ENCODE results near the gene LYL1. TPM values are rescaled to one million over a fixed set of nuclear protein-coding genes. Genes with fewer than 3 reads are reported as not detected.

The LYL1 gene
- total and polyA plus RNA-seq, 2 donors (not counting 3 experiments of a cell fraction or from before 2014, with no cell fraction given): 74.4 to 87.3 TPM

DNA sequence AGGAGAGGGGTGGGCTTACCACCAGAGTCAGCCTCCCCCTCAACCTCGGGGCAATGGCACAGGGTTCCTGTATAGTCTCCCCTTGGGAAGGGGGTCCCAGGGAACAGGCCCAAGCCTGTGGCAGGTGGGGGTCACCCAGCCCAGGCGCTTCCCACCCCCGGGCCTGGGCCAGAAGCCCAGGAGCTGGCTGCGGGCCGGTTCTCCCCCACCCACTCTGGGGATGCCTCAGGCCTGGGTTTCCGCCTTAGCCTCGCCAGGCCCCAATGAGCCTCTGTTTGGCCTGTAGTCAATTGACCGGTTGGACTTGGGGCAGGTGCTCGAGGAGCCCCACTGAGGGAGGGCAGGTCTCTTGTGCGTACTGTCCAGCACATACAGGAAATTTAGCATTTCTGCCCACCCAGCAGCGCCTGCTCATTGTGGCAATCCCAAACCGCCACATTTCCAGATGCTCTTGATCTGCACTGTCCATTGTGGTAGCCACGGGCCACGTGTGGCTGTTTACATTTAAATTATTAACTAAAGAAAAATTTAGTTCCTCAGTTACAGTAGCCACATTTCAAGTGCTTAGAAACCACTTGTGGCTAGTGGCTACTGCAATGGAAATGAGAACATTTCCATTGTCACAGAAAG lies 9.9 kb downstream of the LYL1 start:
- FAIRE-seq (no peak), DNase-seq (ENCODE audit: low read depth, low spot score) (peak; percentile 20)
- Histone ChIP-seq H3K27ac (ENCODE audit: insufficient read depth, low read depth, low read length) (no peak overlapping the region), H3K4me3 (replicated peaks in 1 of 3; ENCODE audit: insufficient read depth in 1 of 3, low read depth in 1 of 3, low read length in 3 of 3) (no peak overlapping the region), H3K79me2 (ENCODE audit: control insufficient read depth, insufficient read depth, low read length) (no peaks in the 10 kb centered on the region), H3K9me3 (replicated peaks; ENCODE audit: control insufficient read depth, insufficient read depth, low read length) (no peaks in the 10 kb centered on the region), H3K27me3 (ENCODE audit: control insufficient read depth in 2 of 2, insufficient read depth in 2 of 2, low read length in 2 of 2) (no peaks in the 10 kb centered on the region), H4K20me1 (replicated peaks; ENCODE audit: control insufficient read depth, extremely low read depth, insufficient read depth, low read length) (no peaks in the 10 kb centered on the region), H2AFZ (ENCODE audit: low read depth, low read length) (no peak overlapping the region), H3K36me3 (ENCODE audit: control insufficient read depth in 2 of 2, extremely low read depth in 1 of 2, insufficient read depth in 2 of 2, low read length in 2 of 2) (no peaks in the 10 kb centered on the region), H3K9me1 (replicated peaks; ENCODE audit: control insufficient read depth, extremely low read depth, insufficient read depth, low read length) (no peaks in the 10 kb centered on the region), H3K4me2 (ENCODE audit: insufficient read depth, low read length) (no peak overlapping the region), H3K4me1 (ENCODE audit: control insufficient read depth, extremely low read depth, insufficient read depth, low read length) (peaks cover 31% of the 10 kb centered on the region), H3K9ac (replicated peaks; ENCODE audit: extremely low read depth, insufficient read depth, low read length) (no peak overlapping the region)
- CTCF ChIA-PET: interaction anchor here (0.8 to 8.5 kb wide), 6 partner anchors 12 to 127 kb away, joined by 3 to 543 read pairs (median 57); no protein-coding TSS in a partner anchor
- intact Hi-C loops (cut with micrococcal nuclease): loop anchor here (1.0 to 5.0 kb wide), 3 partner anchors 31 to 60 kb away; no protein-coding TSS in a partner anchor
- POLR2A ChIA-PET: no interaction called here
- dilution Hi-C loops (cut with MboI; ENCODE audit: extremely low pct_ligation_motif_present, low sequenced_read_pairs): no loop called here
- TF ChIP-seq POLR2A (IDR thresholded peaks at IDR 0.05; ENCODE audit: low read depth, low read length) (no peak), CTCF (IDR thresholded peaks at IDR 0.05; ENCODE audit: extremely low read depth in 1 of 2, insufficient read depth in 1 of 2, low read depth in 1 of 2, low read length in 2 of 2) (no peak), EZH2 (IDR thresholded peaks at IDR 0.05; ENCODE audit: borderline replicate concordance, low read depth, low read length, severe bottlenecking) (no peak), POLR2AphosphoS5 (IDR thresholded peaks at IDR 0.05; ENCODE audit: insufficient read depth, low read depth, low read length) (no peak), GATA2 (IDR thresholded peaks at IDR 0.05; ENCODE audit: insufficient read depth, insufficient read length, low read depth, low read length) (no peak), FOS (IDR thresholded peaks at IDR 0.05; ENCODE audit: borderline replicate concordance, insufficient read depth, low read length) (no peak), MYC (IDR thresholded peaks at IDR 0.05; ENCODE audit: low read depth, low read length) (no peak), JUN (IDR thresholded peaks at IDR 0.05; ENCODE audit: borderline replicate concordance, insufficient read depth, insufficient read length, low read depth) (no peak)
- TF ChIP-seq, protein P1, sequence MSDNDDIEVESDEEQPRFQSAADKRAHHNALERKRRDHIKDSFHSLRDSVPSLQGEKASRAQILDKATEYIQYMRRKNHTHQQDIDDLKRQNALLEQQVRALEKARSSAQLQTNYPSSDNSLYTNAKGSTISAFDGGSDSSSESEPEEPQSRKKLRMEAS (IDR thresholded peaks at IDR 0.05; ENCODE audit: insufficient read depth, insufficient read length): no peak
- no TSS peak for BruUV-seq (replicated peaks)

All from endothelial cell of umbilical vein (primary cell).